Colon (tissue), 2 donors: ENCODE data around the gene ORM2.

Source experiments
- FAIRE-seq: peaks from 2 replicates; lab custom pipeline; 2012; peaks lifted over from hg19 to GRCh38; lab: Jason Lieb, UNC
- donor health status: control.
- donor health status: control.

Gene ORM2

DNA sequence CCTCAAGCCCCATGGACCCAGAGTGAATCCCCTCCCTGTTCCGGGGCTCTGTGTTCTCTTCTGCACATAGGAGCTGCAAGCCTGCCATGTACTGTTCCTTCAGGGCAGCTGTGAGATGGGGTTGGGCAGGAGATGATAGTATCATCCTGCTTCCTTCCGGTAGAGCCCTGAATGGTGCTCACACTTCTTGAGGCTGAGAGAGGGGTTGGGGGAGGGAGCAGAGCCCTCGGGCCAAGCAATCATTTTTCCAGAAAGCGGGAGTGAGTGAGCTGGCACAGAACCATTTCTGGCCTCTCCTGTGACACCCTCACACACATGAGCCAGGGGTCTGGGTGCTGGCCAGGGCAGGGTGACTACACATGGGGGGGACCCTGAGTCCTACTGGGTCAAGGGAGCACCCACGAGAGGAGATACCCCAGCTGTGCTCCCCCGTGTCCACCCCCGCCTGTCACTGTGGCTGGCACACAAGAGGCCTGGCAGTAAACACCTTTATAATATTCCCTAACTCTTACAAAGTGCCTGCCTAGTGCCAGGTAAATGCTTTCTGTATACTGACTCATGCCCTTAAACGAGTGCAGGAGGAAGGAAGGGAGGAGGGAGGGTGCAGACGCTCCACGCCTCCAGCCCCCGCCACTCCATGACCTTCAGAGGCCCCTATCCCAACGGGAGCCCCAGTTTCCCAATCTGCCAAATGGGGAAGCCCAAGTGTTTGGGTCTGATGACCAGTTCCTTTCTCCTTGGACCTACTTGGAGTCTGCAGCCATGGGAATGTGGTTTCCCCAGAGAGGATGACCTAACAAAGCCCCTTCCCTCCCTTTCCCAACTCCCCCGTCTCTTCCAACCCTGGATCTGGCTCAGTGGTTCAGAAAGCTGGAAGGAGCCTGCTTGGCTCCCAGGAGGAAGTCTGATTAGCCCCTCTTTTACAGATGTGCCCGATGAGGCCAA is 42.6 kb downstream of the ORM2 start:
- no peak for FAIRE-seq

DNA sequence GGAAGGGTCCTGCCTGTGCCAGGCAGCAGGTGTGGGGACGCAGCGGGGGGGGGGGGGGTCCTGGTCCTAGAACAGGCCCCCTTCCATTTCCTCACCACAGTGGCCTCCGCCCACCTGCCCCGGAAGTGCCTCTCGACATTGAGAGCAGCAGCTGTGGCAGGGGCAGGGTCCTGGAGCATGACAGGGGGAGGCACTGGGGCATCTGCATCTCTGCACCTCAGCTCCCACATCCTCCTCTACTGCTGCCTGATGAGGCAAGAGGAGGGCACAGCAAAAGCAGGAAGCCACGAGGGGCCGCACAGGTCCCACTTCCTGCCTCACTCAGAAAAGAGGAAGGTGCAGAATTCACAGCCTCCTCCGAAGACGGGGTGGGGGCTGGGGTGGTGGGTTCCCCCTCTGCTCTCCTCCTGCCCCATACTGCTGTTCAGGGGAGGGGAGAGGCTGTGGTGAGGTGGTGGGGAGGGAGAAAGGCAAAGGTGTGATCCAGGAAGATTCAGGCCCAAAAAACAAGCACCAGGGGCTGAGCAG is 43.3 kb downstream of the ORM2 start:
- no peak for FAIRE-seq

DNA sequence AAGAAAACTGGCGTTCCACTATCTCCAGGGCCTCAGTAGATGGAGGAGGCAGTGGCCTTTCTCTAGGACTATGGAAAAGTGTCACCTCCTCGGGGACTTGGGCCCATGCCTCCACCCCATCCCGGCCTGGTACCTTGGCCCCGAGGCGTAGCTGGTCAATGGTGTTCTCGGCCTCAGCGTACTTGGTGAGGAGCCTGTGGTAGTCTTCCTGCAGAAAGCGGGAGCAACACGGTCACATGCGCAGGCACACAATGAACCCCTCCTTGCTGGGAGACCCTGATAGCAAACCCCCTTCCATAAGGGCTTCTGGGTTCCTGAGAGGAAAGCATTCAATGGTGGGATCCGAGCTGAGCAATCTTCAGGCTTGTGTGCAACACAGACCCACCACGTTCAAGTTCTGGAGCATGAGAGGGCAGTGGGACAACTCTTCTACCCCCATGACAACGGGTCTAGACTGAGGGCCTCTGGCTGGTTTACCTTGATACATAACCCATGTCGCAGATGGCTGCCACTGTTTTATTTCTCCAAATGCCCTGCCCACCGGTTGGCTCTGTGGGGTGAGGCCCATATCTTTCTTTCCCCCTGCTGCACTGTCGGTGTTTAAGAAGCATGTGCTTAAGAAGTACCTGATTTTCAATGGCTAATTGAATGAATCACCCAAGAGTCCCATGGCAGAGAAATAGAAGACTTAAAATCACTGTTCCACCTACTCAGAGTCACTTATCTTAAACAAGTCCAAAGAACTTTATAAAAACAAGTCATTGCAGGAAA is 44.5 kb downstream of the ORM2 start:
- FAIRE-seq, result no peak

DNA sequence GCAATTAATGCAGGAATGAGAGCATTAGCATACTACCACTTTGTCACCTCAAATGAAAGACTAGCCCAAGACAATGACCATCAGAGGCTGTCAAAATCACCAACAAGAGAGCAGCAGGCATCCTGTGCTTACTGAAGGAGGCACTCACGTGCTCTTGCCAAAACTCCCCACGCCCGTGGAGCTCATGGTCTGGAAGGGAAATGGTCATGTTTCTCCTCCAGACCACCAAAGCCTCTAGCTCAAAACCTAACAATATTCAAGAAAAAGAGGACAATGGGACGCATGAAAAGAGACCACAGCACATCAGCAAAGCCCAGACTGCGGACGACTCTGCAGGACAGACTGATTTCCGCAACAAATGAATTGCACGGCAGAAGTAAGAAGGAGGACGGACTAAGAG is 45.3 kb downstream of the ORM2 start:
- FAIRE-seq, result no peak

DNA sequence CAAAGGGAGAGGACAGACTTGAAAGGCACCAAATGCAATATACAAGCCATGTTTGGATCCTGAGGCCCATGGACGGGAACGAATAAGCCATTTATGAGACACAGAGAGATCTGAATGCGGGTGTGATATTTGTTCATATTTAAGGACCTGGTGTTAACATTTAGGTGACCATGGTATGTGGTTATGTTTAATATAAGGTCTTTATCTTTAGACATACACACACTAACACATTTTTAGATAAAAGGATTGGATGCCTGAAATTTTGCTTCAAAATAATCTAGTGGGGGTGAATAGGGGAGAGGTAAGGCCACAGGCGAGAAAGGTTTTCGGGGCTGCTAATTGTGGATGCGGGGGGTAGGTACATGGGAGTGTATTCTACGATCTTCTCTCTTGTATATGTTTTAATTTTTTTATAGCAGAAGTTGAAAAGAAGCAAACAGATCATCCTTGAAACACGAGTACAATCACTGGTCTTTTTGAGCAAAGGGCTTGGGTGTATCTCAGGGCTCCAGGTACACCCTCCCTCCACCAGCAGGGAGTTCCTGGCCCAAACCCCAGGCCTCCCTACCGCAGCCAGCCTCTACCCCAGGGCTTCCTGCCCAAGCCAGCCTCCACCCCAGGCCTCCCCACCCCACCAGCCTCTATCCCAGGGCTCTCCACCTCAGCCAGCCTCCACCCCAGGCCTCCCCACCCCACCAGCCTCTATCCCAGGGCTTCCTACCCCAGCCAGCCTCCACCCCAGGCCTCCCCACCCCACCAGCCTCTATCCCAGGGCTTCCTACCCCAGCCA is 45.9 kb downstream of the ORM2 start:
- no peak for FAIRE-seq

DNA sequence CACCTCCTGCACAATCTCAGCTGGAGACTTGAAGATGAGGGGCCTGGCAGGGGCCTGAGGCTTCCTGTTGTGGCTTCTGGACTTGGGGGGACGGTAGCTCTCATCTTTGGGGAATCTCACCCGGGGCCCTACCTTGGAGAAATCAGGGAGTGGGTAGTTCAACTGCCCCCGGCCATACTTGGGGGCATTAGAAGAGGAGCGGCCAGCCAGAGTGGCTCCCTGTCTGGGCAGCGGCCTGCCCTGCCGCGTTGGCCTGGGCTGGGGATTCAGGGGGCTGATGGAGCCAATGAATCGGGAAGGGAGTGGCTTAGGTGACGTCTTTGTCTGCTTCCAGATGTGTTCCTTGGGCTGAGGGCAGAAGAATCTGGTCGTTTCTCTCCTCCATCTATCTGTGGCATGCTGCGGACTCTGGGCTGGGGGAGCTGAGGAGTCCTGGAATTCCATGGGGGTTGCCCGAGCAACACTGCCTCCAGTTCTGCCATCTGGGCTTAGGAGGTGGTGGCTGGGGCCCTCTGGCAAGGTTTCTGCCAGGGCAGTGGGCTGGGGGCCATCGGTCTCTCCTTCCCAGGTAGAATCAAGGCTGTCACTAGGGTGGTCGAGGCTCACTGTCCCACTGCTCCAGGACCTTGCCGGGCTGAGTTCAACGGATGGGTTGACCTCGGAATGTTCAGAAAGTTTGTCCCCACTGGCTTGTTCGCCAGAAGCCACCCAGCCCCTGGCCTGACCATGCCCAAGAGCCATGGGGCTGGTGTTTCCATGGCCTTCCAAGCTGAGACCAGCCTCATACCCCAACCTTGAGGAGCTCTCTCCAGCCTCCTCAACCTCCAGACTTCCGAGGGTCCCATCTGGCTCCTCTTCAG is 47.1 kb downstream of the ORM2 start:
- no peak for FAIRE-seq

DNA sequence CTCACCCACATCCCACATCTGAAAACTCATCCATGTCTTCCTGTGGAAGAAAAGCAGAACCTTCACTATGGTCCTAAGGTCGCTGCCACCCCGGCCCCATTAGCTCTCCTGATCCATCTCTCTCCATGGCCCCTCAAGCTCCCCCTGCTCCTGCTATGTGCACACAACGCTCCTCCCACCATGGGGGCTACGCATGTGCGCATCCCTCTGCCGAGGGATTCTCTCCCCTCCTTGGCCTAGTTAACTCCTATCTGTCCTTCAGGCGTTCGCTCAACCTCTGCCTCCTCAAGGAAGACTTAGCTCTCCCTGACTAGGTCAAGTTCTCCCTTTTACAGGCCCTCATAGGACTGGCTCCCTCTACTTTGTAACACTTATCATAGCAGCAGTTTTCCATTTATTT is 48.3 kb downstream of the ORM2 start:
- FAIRE-seq, result no peak

DNA sequence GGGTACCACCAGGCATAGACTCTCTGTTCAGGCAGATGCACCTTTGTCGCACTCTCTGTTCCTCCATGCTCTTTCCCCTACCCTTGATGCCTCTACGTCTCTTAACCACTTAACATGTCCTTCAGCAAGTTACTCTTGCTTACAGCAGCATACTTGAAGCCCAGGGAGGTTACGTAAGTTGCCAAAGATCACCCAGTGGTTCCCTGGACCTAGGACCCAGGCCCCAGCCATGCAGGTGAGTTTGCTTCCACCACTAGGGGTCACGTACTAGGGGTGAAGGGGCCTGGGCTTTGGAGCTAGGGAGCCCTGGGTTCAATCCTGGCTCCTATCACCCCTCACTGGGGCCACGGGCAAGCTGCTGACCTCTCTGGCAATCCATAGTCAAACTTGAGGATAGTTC is 49.2 kb downstream of the ORM2 start:
- no peak for FAIRE-seq
